GM12878 (cell line): ENCODE data around the gene AREG. TPM values are rescaled to one million over a fixed set of nuclear protein-coding genes. Genes with fewer than 3 reads are reported as not detected.

ENCODE experiments used
- ATAC-seq: fragments of 200-7000 bp; cut with Tn5 transposase; 3 replicates; pipeline ENCODE4 v1.9.1; 2020; ENCODE audit warnings: mild to moderate bottlenecking, moderate library complexity
- BruUV-seq: library from RNA; stranded (reverse); fragments of 400-500 nt; replicated peaks from 2 replicates; lab custom pipeline; 2021; lab: Mats Ljungman, UMichigan
- CTCF ChIA-PET: fragments of 300-600 bp; sonication (Branson Sonifier 250); formaldehyde crosslinking; extraction: SDS; loops from one replicate; lab custom pipeline; 2021; ENCODE audit warnings: inconsistent platforms; lab: Yijun Ruan, JAX
- POLR2A ChIA-PET: fragments of 350-600 bp; formaldehyde crosslinking; extraction: SDS; loops from one replicate; lab custom pipeline; 2021; ENCODE audit warnings: inconsistent platforms; lab: Charles Lee
- RAD21 ChIA-PET: fragments of 300-600 bp; sonication (Branson Sonifier 250); formaldehyde crosslinking; loops from one replicate; lab custom pipeline; 2023; ENCODE audit warnings: antibody characterized with exemption; ENCODE audit not compliant: unreplicated experiment; lab: Charles Lee
- SMC1A ChIA-PET: fragments of 300-600 bp; sonication (Branson Sonifier 250); formaldehyde crosslinking; loops from one replicate; lab custom pipeline; 2023; ENCODE audit not compliant: unreplicated experiment, uncharacterized antibody; lab: Charles Lee
- DNase-seq: peaks from one replicate; pipeline ENCODE4 v3.0.0-alpha.2; 2011; ENCODE audit warnings: low read depth, low spot score
- FAIRE-seq: peaks from 3 replicates; lab custom pipeline; 2011; peaks lifted over from hg19 to GRCh38; lab: Jason Lieb, UNC
- H2AFZ ChIP-seq: 2 replicates; pipeline ENCODE4 v1.6.0; 2011; ENCODE audit warnings: low read depth, low read length, control low read depth; ENCODE audit not compliant: control insufficient read depth
- H3K27ac ChIP-seq: 2 replicates; pipeline ENCODE4 v1.5.1; 2011; ENCODE audit warnings: control low read depth; ENCODE audit not compliant: control insufficient read depth, insufficient read depth
- H3K27me3 ChIP-seq, 2 experiments: replicated peaks in 1 of 2; 2 replicates each; pipeline versions ENCODE4 v1.6.0 to v1.6.1; 2011; ENCODE audit warnings: low read length in 1 of 2; ENCODE audit not compliant: control insufficient read depth in 2 of 2, insufficient read depth in 2 of 2
- H3K36me3 ChIP-seq, 2 experiments: 2 replicates each; pipeline ENCODE4 v1.5.1; 2011; ENCODE audit warnings: low read length in 1 of 2; ENCODE audit not compliant: control insufficient read depth in 2 of 2, insufficient read depth in 2 of 2
- H3K4me1 ChIP-seq: 2 replicates; pipeline ENCODE4 v1.6.1; 2011; ENCODE audit warnings: mild to moderate bottlenecking, low read length, moderate library complexity, mixed read lengths; ENCODE audit not compliant: control insufficient read depth, insufficient read depth
- H3K4me2 ChIP-seq: 2 replicates; pipeline ENCODE4 v1.6.0; 2011; ENCODE audit warnings: control low read depth; ENCODE audit not compliant: control insufficient read depth, insufficient read depth
- H3K4me3 ChIP-seq: fragments of 200-600 bp; sonication (generic); 2 replicates; pipeline ENCODE4 v1.5.1; 2016
- H3K79me2 ChIP-seq: 2 replicates; pipeline ENCODE4 v1.6.0; 2011; ENCODE audit warnings: low read length; ENCODE audit not compliant: control insufficient read depth, insufficient read depth
- H3K9ac ChIP-seq: 2 replicates; pipeline ENCODE4 v1.8.0; 2011; ENCODE audit warnings: low read length, control low read depth, mixed read lengths; ENCODE audit not compliant: control insufficient read depth, insufficient read depth
- H3K9me3 ChIP-seq: replicated peaks from 3 replicates; pipeline ENCODE4 v1.5.1; 2011; ENCODE audit warnings: mild to moderate bottlenecking, low read length; ENCODE audit not compliant: control insufficient read depth, insufficient read depth
- H4K20me1 ChIP-seq: 2 replicates; pipeline ENCODE4 v1.6.0; 2011; ENCODE audit not compliant: control insufficient read depth, insufficient read depth
- BACH1 ChIP-seq: fragments of 450-650 bp; IDR thresholded peaks from 2 replicates; pipeline ENCODE4 v1.6.1; 2017; ENCODE audit warnings: mild to moderate bottlenecking, borderline replicate concordance
- CBFB ChIP-seq: IDR thresholded peaks from 2 replicates; pipeline ENCODE4 v1.6.1; 2016; ENCODE audit warnings: antibody characterized with exemption, low read depth
- MLLT1 ChIP-seq: fragments of 450-650 bp; IDR thresholded peaks from 2 replicates; pipeline ENCODE4 v1.6.1; 2016; ENCODE audit warnings: mild to moderate bottlenecking
- PBX3 ChIP-seq: IDR thresholded peaks from 2 replicates; pipeline ENCODE4 v1.6.1; 2011; ENCODE audit warnings: mild to moderate bottlenecking, low read depth, low read length, moderate library complexity; ENCODE audit not compliant: insufficient replicate concordance
- SMAD1 ChIP-seq: fragments of 450-650 bp; IDR thresholded peaks from 2 replicates; pipeline ENCODE4 v1.6.1; 2018; ENCODE audit warnings: mild to moderate bottlenecking, low read depth; ENCODE audit not compliant: partially characterized antibody
- WRNIP1 ChIP-seq: IDR thresholded peaks from 2 replicates; pipeline ENCODE4 v1.6.1; 2011; ENCODE audit warnings: low read depth, low read length, improper control_type of control experiment, borderline replicate concordance
- ZNF592 ChIP-seq: fragments of 450-650 bp; IDR thresholded peaks from 2 replicates; pipeline ENCODE4 v1.6.1; 2017; ENCODE audit warnings: mild to moderate bottlenecking, moderate library complexity
- ZNF622 ChIP-seq: fragments of 450-650 bp; IDR thresholded peaks from 2 replicates; pipeline ENCODE4 v1.6.1; 2017; ENCODE audit warnings: mild to moderate bottlenecking, inconsistent platforms
- WGBS: methylation state at CpG from one replicate; pipeline ENCODE4 v1.1.6; 2016; ENCODE audit warnings: low lambda C conversion rate; ENCODE audit not compliant: insufficient replicate concordance, insufficient coverage; ENCODE audit errors: missing lambda C conversion rate; 5-methylcytosine and 5-hydroxymethylcytosine counted together
- in situ Hi-C: fragments of 300-500 bp; cut with MboI; formaldehyde crosslinking; loops from 9 replicates; pipeline ENCODE4 v1.14.3; 2018; ENCODE audit warnings: mixed read lengths
- intact Hi-C: fragments of 100-400 bp; cut with micrococcal nuclease; formaldehyde crosslinking; loops from one replicate; pipeline ENCODE4 v1.14.2; 2022; ENCODE audit not compliant: unreplicated experiment
- polyA plus RNA-seq, 11 experiments: library from polyadenylated mRNA; depleted of rRNA in 4 of 11; unstranded in 6 of 11; stranded (reverse) in 5 of 11; fragments of >200 nt; fragmentation: Nextera tagmentation in 4 of 11; fragmentation: Illumina TruSeq in 1 of 11; extraction: Ambion mirVana in 4 of 11; extraction: Trizol in 1 of 11; gene quantifications; 1 replicate in 1 of 11; 2 replicates in 10 of 11; pipeline versions ENCODE4 v1.2.1 to v1.2.3, GENCODE V29; 2011 to 2016; ENCODE audit warnings: inconsistent platforms in 2 of 11, missing spikeins in 2 of 11, low read depth in 1 of 11
- total RNA-seq, 4 experiments: library from RNA; depleted of rRNA in 3 of 4; stranded (reverse); fragments of >200 nt in 3 of 4; fragmentation: Illumina TruSeq in 1 of 4; extraction: Trizol in 1 of 4; gene quantifications; 2 replicates each; pipeline versions ENCODE4 v1.2.1 to v1.2.3, GENCODE V29; 2013 to 2021
- TF ChIP-seq, protein P1 (sequence below): IDR thresholded peaks from 2 replicates; pipeline ENCODE4 v1.6.1; 2012; ENCODE audit warnings: mild to moderate bottlenecking, low read depth, low read length

Gene AREG
- total and polyA plus RNA-seq, 10 of the 15 experiments (the other 5 are each of a cell fraction or from before 2014, with no cell fraction given) = 0.25 to 0.37 TPM; not detected in 8

DNA sequence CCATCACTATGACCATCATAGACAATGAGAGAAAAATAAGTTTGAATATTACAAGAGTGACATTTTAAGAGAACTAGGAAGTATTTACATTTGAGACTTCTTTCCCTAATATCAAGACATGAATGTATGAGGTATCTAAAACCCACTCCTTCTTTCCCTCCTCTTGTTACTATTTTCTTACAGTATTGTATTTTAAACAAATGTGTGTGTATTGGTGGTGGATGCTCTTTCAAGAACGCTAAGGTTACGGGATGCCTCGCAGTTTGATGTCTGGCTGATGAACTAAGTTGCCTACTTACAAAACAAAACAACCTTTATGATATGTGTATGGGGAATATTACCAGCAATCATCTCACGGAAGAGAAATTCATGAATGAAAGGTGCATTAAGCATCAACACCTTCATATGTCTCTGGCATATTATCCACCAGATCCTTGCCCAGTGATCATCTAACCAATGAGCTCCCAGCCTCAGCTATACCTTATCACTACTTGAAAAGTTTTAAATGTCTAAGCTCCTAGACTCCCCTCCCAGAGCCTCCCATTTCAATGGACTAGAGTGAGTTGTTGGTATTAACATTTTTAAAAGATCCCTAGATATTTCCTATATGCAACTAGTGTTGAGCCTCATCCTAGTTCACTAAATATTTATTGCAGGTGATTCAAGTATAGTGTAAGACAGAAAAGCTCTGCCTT lies 10.6 kb downstream of the AREG start (continued):
- TF ChIP-seq ZNF592 = no peak
- no peak for TF ChIP-seq PBX3
- TF ChIP-seq BACH1 = no peak
- no peak for TF ChIP-seq SMAD1

DNA sequence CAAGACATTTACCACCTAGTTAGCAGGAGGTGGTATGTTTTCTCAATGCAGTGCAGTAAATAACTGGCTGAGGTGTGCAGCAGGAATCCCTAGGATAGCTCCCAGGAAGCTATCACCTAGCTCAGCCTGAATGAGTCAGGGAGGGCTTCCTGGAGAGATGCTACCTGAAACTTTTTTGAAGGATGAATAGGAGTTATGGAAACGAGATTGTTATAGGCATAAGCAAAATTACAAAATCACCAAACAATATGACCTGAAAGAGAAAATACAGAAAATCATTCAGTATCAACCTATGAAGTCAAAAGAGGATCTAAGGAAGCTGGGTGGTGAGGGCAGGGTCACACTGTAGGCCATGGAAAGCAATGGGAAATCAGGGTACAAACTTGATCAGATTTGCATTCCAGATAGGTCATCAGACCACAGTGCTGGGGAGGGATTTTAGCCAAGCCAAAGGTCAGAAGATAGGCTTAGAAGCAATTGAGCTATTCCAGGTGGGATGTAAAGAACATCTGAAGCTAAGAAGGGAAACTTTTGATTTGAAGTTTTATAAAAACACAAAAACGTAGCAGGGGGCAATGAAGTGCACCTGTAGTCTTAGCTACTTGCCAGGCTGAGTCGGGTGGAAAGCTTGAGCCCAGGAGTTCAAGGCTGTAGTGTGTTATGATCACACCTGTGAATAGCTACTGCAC lies 11.3 kb downstream of the AREG start:
- no peaks in the 10 kb centered on the region for H3K9me3 ChIP-seq
- intact Hi-C loops (no loop called here), in situ Hi-C loops (no loop called here)
- BruUV-seq = no TSS peak
- ChIA-PET RAD21 (no interaction called here), CTCF (interaction anchor here (0.9 to 1.4 kb wide), 4 partner anchors 9 to 228 kb away, joined by 3 to 4 read pairs (median 4); partner anchors contain the start of gene AREG), SMC1A (interaction anchor here (0.7 kb wide), 1 partner anchor 1283 kb away, joined by 3 read pairs; no protein-coding TSS in a partner anchor), POLR2A (no interaction called here)
- H3K4me3 ChIP-seq = no peak overlapping the region
- H3K27ac ChIP-seq = no peak overlapping the region
- no peak overlapping the region for H3K4me2 ChIP-seq
- FAIRE-seq = no peak
- no peaks in the 10 kb centered on the region; a peak in 1 of 4 replicates for H3K27me3 ChIP-seq
- DNase-seq = no peak
- no peaks in the 10 kb centered on the region for H3K36me3 ChIP-seq
- ATAC-seq = no peak
- no peak overlapping the region for H2AFZ ChIP-seq
- H4K20me1 ChIP-seq = no peaks in the 10 kb centered on the region
- 0% methylated on average over 3 of the region's 3 CpGs for WGBS
- H3K9ac ChIP-seq = no peak overlapping the region
- no peaks in the 10 kb centered on the region for H3K4me1 ChIP-seq
- H3K79me2 ChIP-seq = no peaks in the 10 kb centered on the region
- TF ChIP-seq ZNF622 (no peak), WRNIP1 (no peak), MLLT1 (no peak), CBFB (no peak)
- TF ChIP-seq, protein P1, sequence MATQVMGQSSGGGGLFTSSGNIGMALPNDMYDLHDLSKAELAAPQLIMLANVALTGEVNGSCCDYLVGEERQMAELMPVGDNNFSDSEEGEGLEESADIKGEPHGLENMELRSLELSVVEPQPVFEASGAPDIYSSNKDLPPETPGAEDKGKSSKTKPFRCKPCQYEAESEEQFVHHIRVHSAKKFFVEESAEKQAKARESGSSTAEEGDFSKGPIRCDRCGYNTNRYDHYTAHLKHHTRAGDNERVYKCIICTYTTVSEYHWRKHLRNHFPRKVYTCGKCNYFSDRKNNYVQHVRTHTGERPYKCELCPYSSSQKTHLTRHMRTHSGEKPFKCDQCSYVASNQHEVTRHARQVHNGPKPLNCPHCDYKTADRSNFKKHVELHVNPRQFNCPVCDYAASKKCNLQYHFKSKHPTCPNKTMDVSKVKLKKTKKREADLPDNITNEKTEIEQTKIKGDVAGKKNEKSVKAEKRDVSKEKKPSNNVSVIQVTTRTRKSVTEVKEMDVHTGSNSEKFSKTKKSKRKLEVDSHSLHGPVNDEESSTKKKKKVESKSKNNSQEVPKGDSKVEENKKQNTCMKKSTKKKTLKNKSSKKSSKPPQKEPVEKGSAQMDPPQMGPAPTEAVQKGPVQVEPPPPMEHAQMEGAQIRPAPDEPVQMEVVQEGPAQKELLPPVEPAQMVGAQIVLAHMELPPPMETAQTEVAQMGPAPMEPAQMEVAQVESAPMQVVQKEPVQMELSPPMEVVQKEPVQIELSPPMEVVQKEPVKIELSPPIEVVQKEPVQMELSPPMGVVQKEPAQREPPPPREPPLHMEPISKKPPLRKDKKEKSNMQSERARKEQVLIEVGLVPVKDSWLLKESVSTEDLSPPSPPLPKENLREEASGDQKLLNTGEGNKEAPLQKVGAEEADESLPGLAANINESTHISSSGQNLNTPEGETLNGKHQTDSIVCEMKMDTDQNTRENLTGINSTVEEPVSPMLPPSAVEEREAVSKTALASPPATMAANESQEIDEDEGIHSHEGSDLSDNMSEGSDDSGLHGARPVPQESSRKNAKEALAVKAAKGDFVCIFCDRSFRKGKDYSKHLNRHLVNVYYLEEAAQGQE = no peak
